Endothelial cell of umbilical vein (primary cell): ENCODE results near the gene PLCB4. TPM values are rescaled to one million over a fixed set of nuclear protein-coding genes. Genes with fewer than 3 reads are reported as not detected.

ENCODE experiments used
- BruUV-seq: library from RNA; stranded (reverse); fragments of 400-500 nt; replicated peaks from 2 replicates; lab custom pipeline; 2021; lab: Mats Ljungman, UMichigan
- CTCF ChIA-PET: fragments of 300-600, 350-600 bp; sonication (Branson Sonifier 250); formaldehyde crosslinking; loops from one replicate; lab custom pipeline; 2021; ENCODE audit warnings: antibody characterized with exemption, inconsistent platforms; lab: Charles Lee
- POLR2A ChIA-PET: fragments of 300-600, 350-600 bp; sonication (Branson Sonifier 250); formaldehyde crosslinking; loops from one replicate; lab custom pipeline; 2021; ENCODE audit warnings: antibody characterized with exemption, inconsistent platforms; lab: Charles Lee
- DNase-seq: peaks from one replicate; pipeline ENCODE4 v3.0.0-alpha.2; 2011; ENCODE audit warnings: low read depth, low spot score
- FAIRE-seq: peaks from 2 replicates; lab custom pipeline; 2011; peaks lifted over from hg19 to GRCh38; lab: Jason Lieb, UNC
- H2AFZ ChIP-seq: 2 replicates; pipeline ENCODE4 v1.6.0; 2012; ENCODE audit warnings: low read depth, low read length, control low read depth, inconsistent platforms
- H3K27ac ChIP-seq: 2 replicates; pipeline ENCODE4 v1.5.1; 2011; ENCODE audit warnings: low read depth, mild to moderate bottlenecking, control low read depth, low read length, moderate library complexity; ENCODE audit not compliant: insufficient read depth
- H3K27me3 ChIP-seq, 2 experiments: 2 replicates each; pipeline versions ENCODE4 v1.6.0 to v1.6.1; 2011; ENCODE audit warnings: low read length in 2 of 2, mixed read lengths in 1 of 2; ENCODE audit not compliant: control insufficient read depth in 2 of 2, insufficient read depth in 2 of 2
- H3K36me3 ChIP-seq, 2 experiments: 2 replicates in 1 of 2; 3 replicates in 1 of 2; pipeline ENCODE4 v1.5.1; 2011; ENCODE audit warnings: low read length in 2 of 2, mild to moderate bottlenecking in 1 of 2, moderate library complexity in 1 of 2; ENCODE audit not compliant: control insufficient read depth in 2 of 2, insufficient read depth in 2 of 2; ENCODE audit errors: extremely low read depth in 1 of 2
- H3K4me1 ChIP-seq: 3 replicates; pipeline ENCODE4 v1.5.1; 2011; ENCODE audit warnings: mild to moderate bottlenecking, low read length; ENCODE audit not compliant: control insufficient read depth, insufficient read depth; ENCODE audit errors: extremely low read depth
- H3K4me2 ChIP-seq: 2 replicates; pipeline ENCODE4 v1.6.1; 2011; ENCODE audit warnings: low read length, control low read depth, mixed read lengths; ENCODE audit not compliant: insufficient read depth
- H3K4me3 ChIP-seq, 3 experiments: fragments of 200-600 bp in 1 of 3; sonication (generic), shearing (Covaris generic) in 1 of 3; replicated peaks in 1 of 3; 2 replicates each; pipeline ENCODE4 v1.5.1; 2011 to 2016; ENCODE audit warnings: control low read depth in 3 of 3, low read length in 3 of 3, mild to moderate bottlenecking in 2 of 3, inconsistent platforms in 1 of 3, low read depth in 1 of 3, moderate library complexity in 1 of 3; ENCODE audit not compliant: insufficient read depth in 1 of 3
- H3K79me2 ChIP-seq: 2 replicates; pipeline ENCODE4 v1.6.0; 2012; ENCODE audit warnings: low read length, inconsistent platforms; ENCODE audit not compliant: control insufficient read depth, insufficient read depth
- H3K9ac ChIP-seq: replicated peaks from 2 replicates; pipeline ENCODE3; 2011; ENCODE audit warnings: low read length, control low read depth; ENCODE audit not compliant: insufficient read depth; ENCODE audit errors: extremely low read depth
- H3K9me1 ChIP-seq: replicated peaks from 3 replicates; pipeline ENCODE4 v1.6.0; 2011; ENCODE audit warnings: mild to moderate bottlenecking, low read length; ENCODE audit not compliant: control insufficient read depth, insufficient read depth; ENCODE audit errors: extremely low read depth
- H3K9me3 ChIP-seq: replicated peaks from 2 replicates; pipeline ENCODE4 v1.5.1; 2012; ENCODE audit warnings: low read length, inconsistent platforms; ENCODE audit not compliant: control insufficient read depth, insufficient read depth
- H4K20me1 ChIP-seq: replicated peaks from 2 replicates; pipeline ENCODE3; 2011; ENCODE audit warnings: mild to moderate bottlenecking, low read length; ENCODE audit not compliant: control insufficient read depth, insufficient read depth; ENCODE audit errors: extremely low read depth
- EZH2 ChIP-seq: IDR thresholded peaks from 2 replicates; pipeline ENCODE4 v1.6.1; 2012; ENCODE audit warnings: borderline replicate concordance, low read depth, mild to moderate bottlenecking, moderate library complexity, low read length, inconsistent platforms; ENCODE audit not compliant: severe bottlenecking
- FOS ChIP-seq: IDR thresholded peaks from 2 replicates; pipeline ENCODE4 v1.6.1; 2011; ENCODE audit warnings: mild to moderate bottlenecking, low read length, moderate library complexity, borderline replicate concordance; ENCODE audit not compliant: insufficient read depth
- GATA2 ChIP-seq: IDR thresholded peaks from 2 replicates; pipeline ENCODE4 v1.7.0; 2011; ENCODE audit warnings: low read depth, mild to moderate bottlenecking, moderate library complexity, mixed read lengths, low read length; ENCODE audit not compliant: insufficient read length, insufficient read depth
- JUN ChIP-seq: IDR thresholded peaks from 2 replicates; pipeline ENCODE4 v1.6.1; 2011; ENCODE audit warnings: borderline replicate concordance, low read depth; ENCODE audit not compliant: insufficient read length, insufficient read depth
- MYC ChIP-seq: IDR thresholded peaks from one replicate; pipeline ENCODE4 v1.6.1; 2011; ENCODE audit warnings: mild to moderate bottlenecking, low read depth, low read length
- POLR2A ChIP-seq: IDR thresholded peaks from 2 replicates; pipeline ENCODE4 v1.6.1; 2012; ENCODE audit warnings: low read depth, mild to moderate bottlenecking, control low read depth, low read length
- POLR2AphosphoS5 ChIP-seq: IDR thresholded peaks from 2 replicates; pipeline ENCODE4 v1.6.1; 2012; ENCODE audit warnings: low read depth, mild to moderate bottlenecking, control low read depth, low read length, moderate library complexity; ENCODE audit not compliant: insufficient read depth
- dilution Hi-C: fragments of 300-500 bp; cut with MboI; formaldehyde crosslinking; loops from one replicate; pipeline ENCODE4 v1.15.0; 2019; ENCODE audit warnings: low sequenced_read_pairs; ENCODE audit not compliant: extremely low pct_ligation_motif_present
- intact Hi-C: fragments of 100-400 bp; cut with micrococcal nuclease; formaldehyde crosslinking; loops from one replicate; pipeline ENCODE4 v1.10.0; 2022
- polyA plus RNA-seq, 4 experiments: library from polyadenylated mRNA; depleted of rRNA in 3 of 4; stranded (reverse) in 3 of 4; unstranded in 1 of 4; fragments of >200 nt; gene quantifications; 2 replicates each; pipeline versions ENCODE4 v1.2.1 to v1.2.3, GENCODE V29; 2011 to 2012; ENCODE audit warnings: missing spikeins in 1 of 4
- total RNA-seq: library from RNA; stranded (reverse); gene quantifications from 2 replicates; pipeline ENCODE4 v1.2.3, GENCODE V29; 2021
- TF ChIP-seq, protein P1 (sequence below): IDR thresholded peaks from 2 replicates; pipeline ENCODE4 v1.6.1; 2011; ENCODE audit not compliant: insufficient read depth, insufficient read length
- TF ChIP-seq, protein P2 (sequence below), 2 donors: IDR thresholded peaks; 1 replicate in 1 of 2; 2 replicates in 1 of 2; pipeline ENCODE4 v1.5.1; 2011; ENCODE audit warnings: low read length in 2 of 2, mild to moderate bottlenecking in 2 of 2, moderate library complexity in 2 of 2, control low read depth in 1 of 2, inconsistent platforms in 1 of 2, low read depth in 1 of 2; ENCODE audit not compliant: insufficient read depth in 1 of 2; ENCODE audit errors: extremely low read depth in 1 of 2

PLCB4 gene
- total and polyA plus RNA-seq, 2 donors (not counting 3 experiments of a cell fraction or from before 2014, with no cell fraction given) = 0.37 to 1.7 TPM

DNA sequence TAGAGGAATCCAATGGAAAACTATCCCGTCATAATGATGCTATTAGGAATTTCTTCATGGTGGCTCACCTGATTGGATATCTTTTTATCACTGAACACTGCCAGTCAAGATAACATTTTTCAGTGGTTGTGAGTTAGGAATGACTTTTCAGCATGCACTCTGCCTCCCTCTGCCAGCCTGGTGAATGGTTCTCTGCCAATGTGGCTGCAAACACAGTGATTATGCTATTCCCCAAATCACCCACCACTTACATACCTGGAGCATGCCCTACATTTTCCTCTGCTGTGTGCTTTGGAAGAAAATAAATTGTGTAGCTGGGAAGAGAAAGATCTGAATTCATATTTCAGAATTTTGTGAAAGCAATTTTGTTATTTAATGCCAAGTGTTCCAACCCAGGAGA, 342.9 kb downstream of the PLCB4 start:
- FAIRE-seq (no peak), DNase-seq (no peak)
- dilution Hi-C loops (no loop called here), intact Hi-C loops (no loop called here)
- Histone ChIP-seq H2AFZ (no peak overlapping the region), H3K4me3 (no peak overlapping the region), H3K4me1 (peaks cover 2% of the 10 kb centered on the region), H3K9ac (no peak overlapping the region), H3K9me1 (no peaks in the 10 kb centered on the region), H3K27me3 (no peaks in the 10 kb centered on the region), H3K4me2 (no peak overlapping the region), H4K20me1 (no peaks in the 10 kb centered on the region), H3K36me3 (no peaks in the 10 kb centered on the region), H3K27ac (no peak overlapping the region), H3K79me2 (no peaks in the 10 kb centered on the region), H3K9me3 (no peaks in the 10 kb centered on the region)
- no TSS peak for BruUV-seq
- ChIA-PET POLR2A (no interaction called here), CTCF (interaction anchor here (2.2 kb wide), 1 partner anchor 198 kb away, joined by 11 read pairs; no protein-coding TSS in a partner anchor)
- TF ChIP-seq JUN = no peak
- TF ChIP-seq, protein P1, sequence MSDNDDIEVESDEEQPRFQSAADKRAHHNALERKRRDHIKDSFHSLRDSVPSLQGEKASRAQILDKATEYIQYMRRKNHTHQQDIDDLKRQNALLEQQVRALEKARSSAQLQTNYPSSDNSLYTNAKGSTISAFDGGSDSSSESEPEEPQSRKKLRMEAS = no peak
- TF ChIP-seq, protein P2, sequence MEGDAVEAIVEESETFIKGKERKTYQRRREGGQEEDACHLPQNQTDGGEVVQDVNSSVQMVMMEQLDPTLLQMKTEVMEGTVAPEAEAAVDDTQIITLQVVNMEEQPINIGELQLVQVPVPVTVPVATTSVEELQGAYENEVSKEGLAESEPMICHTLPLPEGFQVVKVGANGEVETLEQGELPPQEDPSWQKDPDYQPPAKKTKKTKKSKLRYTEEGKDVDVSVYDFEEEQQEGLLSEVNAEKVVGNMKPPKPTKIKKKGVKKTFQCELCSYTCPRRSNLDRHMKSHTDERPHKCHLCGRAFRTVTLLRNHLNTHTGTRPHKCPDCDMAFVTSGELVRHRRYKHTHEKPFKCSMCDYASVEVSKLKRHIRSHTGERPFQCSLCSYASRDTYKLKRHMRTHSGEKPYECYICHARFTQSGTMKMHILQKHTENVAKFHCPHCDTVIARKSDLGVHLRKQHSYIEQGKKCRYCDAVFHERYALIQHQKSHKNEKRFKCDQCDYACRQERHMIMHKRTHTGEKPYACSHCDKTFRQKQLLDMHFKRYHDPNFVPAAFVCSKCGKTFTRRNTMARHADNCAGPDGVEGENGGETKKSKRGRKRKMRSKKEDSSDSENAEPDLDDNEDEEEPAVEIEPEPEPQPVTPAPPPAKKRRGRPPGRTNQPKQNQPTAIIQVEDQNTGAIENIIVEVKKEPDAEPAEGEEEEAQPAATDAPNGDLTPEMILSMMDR (IDR thresholded peaks at IDR 0.05; ENCODE audit: extremely low read depth in 1 of 2, insufficient read depth in 1 of 2, low read depth in 1 of 2, low read length in 2 of 2) = no peak
- TF ChIP-seq MYC = no peak
- TF ChIP-seq POLR2AphosphoS5 = no peak
- no peak for TF ChIP-seq EZH2
- no peak for TF ChIP-seq POLR2A
- no peak for TF ChIP-seq GATA2
- no peak for TF ChIP-seq FOS
